Testis (tissue), 2 donors: ENCODE measurements around the gene PDP2.
A peak's percentile ranks its signal among the peaks of the same experiment; 100 is the strongest.

ENCODE experiments used
- CTCF ChIP-seq, 3 experiments: fragments of 450-650 bp in 2 of 3; fragments of 200-600 bp in 1 of 3; sonication (generic) in 1 of 3; IDR thresholded peaks; one replicate each; pipeline ENCODE4 v1.5.1; 2016 to 2019; ENCODE audit warnings: antibody characterized with exemption in 3 of 3, mild to moderate bottlenecking in 2 of 3, moderate library complexity in 1 of 3
- POLR2A ChIP-seq: fragments of 450-650 bp; IDR thresholded peaks from one replicate; pipeline ENCODE4 v1.6.1; 2017; ENCODE audit warnings: antibody characterized with exemption, mild to moderate bottlenecking, moderate library complexity

GRCh38 chr16:66924527-66925321, 44.4 kb downstream of the PDP2 start:
- TF ChIP-seq CTCF (IDR thresholded peaks at IDR 0.05) = peak; percentile 39 to 50 (median 43)
- no peak for TF ChIP-seq POLR2A
